Tibial artery (tissue), 4 donors: ENCODE results near the gene CHDH.
A peak's percentile ranks its signal among the peaks of the same experiment; 100 is the strongest.

ENCODE experiments used
- DNase-seq, 2 donors: peaks; one replicate each; pipeline ENCODE4 v3.0.0-alpha.2; 2019
- H3K27ac ChIP-seq, 2 donors: fragments of 200-600 bp; sonication (generic) in 1 of 2; 1 replicate in 1 of 2; 2 replicates in 1 of 2; pipeline ENCODE4 v1.5.1; 2018 to 2019; ENCODE audit warnings: mild to moderate bottlenecking in 1 of 2
- H3K27me3 ChIP-seq, 2 donors: fragments of 200-600 bp; sonication (generic) in 1 of 2; one replicate each; pipeline versions ENCODE4 v1.5.1 to v1.6.0; 2016 to 2019
- H3K36me3 ChIP-seq, 3 donors: fragments of 200-600 bp; sonication (generic) in 2 of 3; one replicate each; pipeline ENCODE4 v1.5.1; 2016 to 2019; ENCODE audit warnings: mild to moderate bottlenecking in 2 of 3
- H3K4me1 ChIP-seq, 4 donors: fragments of 200-600 bp; sonication (generic) in 2 of 4; 1 replicate in 3 of 4; 2 replicates in 1 of 4; pipeline ENCODE4 v1.5.1; 2016 to 2019
- H3K4me3 ChIP-seq, 2 donors: fragments of 200-600 bp; sonication (generic) in 1 of 2; 1 replicate in 1 of 2; 2 replicates in 1 of 2; pipeline ENCODE4 v1.5.1; 2018 to 2019; ENCODE audit warnings: mild to moderate bottlenecking in 2 of 2
- H3K9me3 ChIP-seq, 3 donors: fragments of 200-600 bp; sonication (generic) in 1 of 3; one replicate each; pipeline ENCODE4 v1.5.1; 2016 to 2019
- intact Hi-C: fragments of 100-400 bp; cut with DNase I; formaldehyde crosslinking; loops from one replicate; pipeline ENCODE4 v1.15.0; 2023; ENCODE audit warnings: low total_unique reads
- TF ChIP-seq, protein P1 (sequence below), 2 experiments: fragments of 200-600 bp in 1 of 2; fragments of 450-650 bp in 1 of 2; IDR thresholded peaks; one replicate each; pipeline ENCODE4 v1.5.1; 2017 to 2019; ENCODE audit warnings: antibody characterized with exemption in 2 of 2, mild to moderate bottlenecking in 1 of 2, moderate library complexity in 1 of 2

CHDH gene

GRCh38 chr3:53815651-53816050 lies 30.6 kb downstream of the CHDH start:
- H3K4me1 ChIP-seq = no peaks in the 10 kb centered on the region
- TF ChIP-seq, protein P1, sequence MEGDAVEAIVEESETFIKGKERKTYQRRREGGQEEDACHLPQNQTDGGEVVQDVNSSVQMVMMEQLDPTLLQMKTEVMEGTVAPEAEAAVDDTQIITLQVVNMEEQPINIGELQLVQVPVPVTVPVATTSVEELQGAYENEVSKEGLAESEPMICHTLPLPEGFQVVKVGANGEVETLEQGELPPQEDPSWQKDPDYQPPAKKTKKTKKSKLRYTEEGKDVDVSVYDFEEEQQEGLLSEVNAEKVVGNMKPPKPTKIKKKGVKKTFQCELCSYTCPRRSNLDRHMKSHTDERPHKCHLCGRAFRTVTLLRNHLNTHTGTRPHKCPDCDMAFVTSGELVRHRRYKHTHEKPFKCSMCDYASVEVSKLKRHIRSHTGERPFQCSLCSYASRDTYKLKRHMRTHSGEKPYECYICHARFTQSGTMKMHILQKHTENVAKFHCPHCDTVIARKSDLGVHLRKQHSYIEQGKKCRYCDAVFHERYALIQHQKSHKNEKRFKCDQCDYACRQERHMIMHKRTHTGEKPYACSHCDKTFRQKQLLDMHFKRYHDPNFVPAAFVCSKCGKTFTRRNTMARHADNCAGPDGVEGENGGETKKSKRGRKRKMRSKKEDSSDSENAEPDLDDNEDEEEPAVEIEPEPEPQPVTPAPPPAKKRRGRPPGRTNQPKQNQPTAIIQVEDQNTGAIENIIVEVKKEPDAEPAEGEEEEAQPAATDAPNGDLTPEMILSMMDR (IDR thresholded peaks at IDR 0.05) = no peak
- peak in 1 of 2 donors; percentile 47 for DNase-seq
- H3K4me3 ChIP-seq = no peak overlapping the region
- intact Hi-C loops = no loop called here
- no peak overlapping the region for H3K27ac ChIP-seq
- H3K27me3 ChIP-seq = no peaks in the 10 kb centered on the region
- H3K36me3 ChIP-seq = peaks cover 0 to 46% (median 0%) of the 10 kb centered on the region in 3 donors
- no peaks in the 10 kb centered on the region for H3K9me3 ChIP-seq

- Histone ChIP-seq H3K27ac (no peak overlapping the region), H3K9me3 (no peaks in the 10 kb centered on the region), H3K4me3 (no peak overlapping the region), H3K4me1 (no peaks in the 10 kb centered on the region), H3K36me3 (peaks cover 0 to 40% (median 0%) of the 10 kb centered on the region in 3 donors), H3K27me3 (no peaks in the 10 kb centered on the region)
- TF ChIP-seq, protein P1 (IDR thresholded peaks at IDR 0.05) = no peak
- peak in 1 of 2 donors; percentile 24 for DNase-seq
- intact Hi-C loops = no loop called here
Observed at GRCh38 chr3:53815067-53815466, 31.2 kb downstream of the CHDH start.

DNA sequence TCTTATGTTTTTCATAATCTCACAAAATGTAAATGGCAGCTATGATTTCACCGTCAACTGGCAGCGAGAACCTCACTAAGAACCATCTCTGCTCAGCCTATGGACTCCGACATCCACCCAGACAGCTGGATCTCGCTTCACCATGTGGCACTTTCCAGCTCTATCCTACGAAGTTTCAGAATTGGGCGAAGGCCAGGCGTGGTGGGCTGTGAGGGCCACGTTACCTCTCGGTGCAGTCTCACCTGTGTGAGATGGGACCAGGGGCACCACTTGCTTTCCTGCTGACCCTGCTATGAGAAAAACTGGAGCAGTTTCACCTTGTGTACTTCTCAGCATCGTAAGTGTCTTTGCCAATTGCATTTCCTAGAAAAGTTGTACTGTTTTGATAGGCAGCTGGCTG lies 32.3 kb downstream of the CHDH start:
- H3K27ac ChIP-seq = no peak overlapping the region
- no peaks in the 10 kb centered on the region for H3K4me1 ChIP-seq
- peaks cover 0 to 28% (median 0%) of the 10 kb centered on the region in 3 donors for H3K36me3 ChIP-seq
- no peaks in the 10 kb centered on the region for H3K9me3 ChIP-seq
- intact Hi-C loops = no loop called here
- no peaks in the 10 kb centered on the region for H3K27me3 ChIP-seq
- no peak overlapping the region for H3K4me3 ChIP-seq
- TF ChIP-seq, protein P1 (IDR thresholded peaks at IDR 0.05) = no peak
- peak; percentile 3 to 5 for DNase-seq

DNA sequence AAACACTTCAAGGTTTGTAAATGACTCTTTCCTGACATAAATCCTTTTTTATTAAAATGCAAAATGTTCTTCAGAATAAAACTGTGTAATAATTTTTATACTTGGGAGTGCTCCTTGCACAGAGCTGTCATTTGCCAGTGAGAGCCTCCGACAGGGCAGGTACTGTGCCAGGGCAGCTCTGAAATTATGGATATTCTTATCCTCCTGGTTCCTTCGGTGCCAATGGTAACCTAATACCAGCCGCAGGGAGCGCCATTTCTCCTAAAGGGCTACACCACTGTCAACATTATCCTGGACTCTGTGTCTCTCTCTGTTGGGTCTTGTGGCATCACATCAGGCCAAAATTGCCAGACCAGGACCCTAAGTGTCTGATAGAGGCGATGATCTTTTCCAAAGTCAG lies 33.0 kb downstream of the CHDH start:
- TF ChIP-seq, protein P1 (IDR thresholded peaks at IDR 0.05) = no peak
- intact Hi-C loops = no loop called here
- Histone ChIP-seq H3K36me3 (peaks cover 0 to 22% (median 0%) of the 10 kb centered on the region in 3 donors), H3K27me3 (no peaks in the 10 kb centered on the region), H3K9me3 (no peaks in the 10 kb centered on the region), H3K4me1 (no peaks in the 10 kb centered on the region), H3K27ac (no peak overlapping the region), H3K4me3 (no peak overlapping the region)
- DNase-seq = peak in 1 of 2 donors; percentile 39

- DNase-seq = peak in 1 of 2 donors; percentile 15
- Histone ChIP-seq H3K4me3 (no peak overlapping the region), H3K4me1 (no peaks in the 10 kb centered on the region), H3K27ac (no peak overlapping the region), H3K27me3 (no peaks in the 10 kb centered on the region), H3K9me3 (no peaks in the 10 kb centered on the region), H3K36me3 (peaks cover 0 to 14% (median 0%) of the 10 kb centered on the region in 3 donors)
- TF ChIP-seq, protein P1 (IDR thresholded peaks at IDR 0.05) = no peak
- intact Hi-C loops = no loop called here
Observed at GRCh38 chr3:53812434-53812833, 33.8 kb downstream of the CHDH start.
